GM12878 (cell line): ENCODE results near the gene LRRIQ4. TPM values are rescaled to one million over a fixed set of nuclear protein-coding genes. Genes with fewer than 3 reads are reported as not detected.

Source experiments
- ATF7 ChIP-seq: fragments of 450-650 bp; IDR thresholded peaks from 2 replicates; pipeline ENCODE4 v1.6.1; 2016; ENCODE audit warnings: low read depth, mild to moderate bottlenecking
- BCL11A ChIP-seq: IDR thresholded peaks from 2 replicates; pipeline ENCODE4 v1.6.1; 2011; ENCODE audit warnings: low read depth, low read length
- BMI1 ChIP-seq: fragments of 450-650 bp; IDR thresholded peaks from 2 replicates; pipeline ENCODE4 v1.6.1; 2016; ENCODE audit warnings: mild to moderate bottlenecking, moderate library complexity, borderline replicate concordance
- CBFB ChIP-seq: IDR thresholded peaks from 2 replicates; pipeline ENCODE4 v1.6.1; 2016; ENCODE audit warnings: antibody characterized with exemption, low read depth
- CHD4 ChIP-seq: fragments of 200-600 bp; sonication (generic); IDR thresholded peaks from 2 replicates; pipeline ENCODE4 v1.6.1; 2016; ENCODE audit warnings: mild to moderate bottlenecking
- ESRRA ChIP-seq: IDR thresholded peaks from 2 replicates; pipeline ENCODE4 v1.6.1; 2012; ENCODE audit warnings: mild to moderate bottlenecking, low read length, improper control_type of control experiment
- FOS ChIP-seq: IDR thresholded peaks from 3 replicates; pipeline ENCODE4 v1.6.1; 2011; ENCODE audit warnings: borderline replicate concordance; ENCODE audit not compliant: insufficient read length; ENCODE audit errors: extremely low read depth
- KDM1A ChIP-seq: fragments of 200-600 bp; sonication (generic); IDR thresholded peaks from 2 replicates; pipeline ENCODE4 v1.6.1; 2016; ENCODE audit warnings: borderline replicate concordance
- MTA3 ChIP-seq: IDR thresholded peaks from 2 replicates; pipeline ENCODE4 v1.6.1; 2012; ENCODE audit warnings: low read length, inconsistent platforms, borderline replicate concordance
- NR2C2 ChIP-seq: IDR thresholded peaks from 2 replicates; pipeline ENCODE4 v1.6.1; 2011; ENCODE audit warnings: borderline replicate concordance, low read depth; ENCODE audit not compliant: control insufficient read depth, insufficient read length
- PAX8 ChIP-seq: fragments of 450-650 bp; IDR thresholded peaks from 2 replicates; pipeline ENCODE4 v1.6.1; 2017; ENCODE audit warnings: mild to moderate bottlenecking, moderate library complexity
- POLR2AphosphoS2 ChIP-seq: IDR thresholded peaks from 2 replicates; pipeline ENCODE4 v1.6.1; 2011; ENCODE audit warnings: low read depth, mild to moderate bottlenecking, low read length, improper control_type of control experiment, moderate library complexity
- RCOR1 ChIP-seq: conservative IDR thresholded peaks from 2 replicates; pipeline ENCODE4 v1.6.1; 2012; ENCODE audit warnings: low read depth, low read length, improper control_type of control experiment
- SMAD1 ChIP-seq: fragments of 450-650 bp; IDR thresholded peaks from 2 replicates; pipeline ENCODE4 v1.6.1; 2018; ENCODE audit warnings: mild to moderate bottlenecking, low read depth; ENCODE audit not compliant: partially characterized antibody
- SREBF2 ChIP-seq: IDR thresholded peaks from 2 replicates; pipeline ENCODE4 v1.6.1; 2012; ENCODE audit warnings: mild to moderate bottlenecking, low read length
- SUPT20H ChIP-seq: IDR thresholded peaks from 2 replicates; pipeline ENCODE4 v1.6.1; 2011; ENCODE audit warnings: low read depth, mild to moderate bottlenecking, low read length, moderate library complexity, borderline replicate concordance; ENCODE audit not compliant: control insufficient read depth
- SUZ12 ChIP-seq: fragments of 200-600 bp; sonication (generic); IDR thresholded peaks from one replicate; pipeline ENCODE4 v1.6.1; 2018; ENCODE audit warnings: antibody characterized with exemption, mild to moderate bottlenecking; ENCODE audit not compliant: unreplicated experiment
- TCF7 ChIP-seq: IDR thresholded peaks from 2 replicates; pipeline ENCODE4 v1.6.1; 2014; ENCODE audit warnings: antibody characterized with exemption, borderline replicate concordance
- YY1 ChIP-seq: IDR thresholded peaks from 2 replicates; pipeline ENCODE4 v1.6.1; 2011; ENCODE audit warnings: low read depth, mild to moderate bottlenecking, low read length
- polyA plus RNA-seq, 11 experiments: library from polyadenylated mRNA; depleted of rRNA in 4 of 11; unstranded in 6 of 11; stranded (reverse) in 5 of 11; fragments of >200 nt; fragmentation: Nextera tagmentation in 4 of 11; fragmentation: Illumina TruSeq in 1 of 11; extraction: Ambion mirVana in 4 of 11; extraction: Trizol in 1 of 11; gene quantifications; 1 replicate in 1 of 11; 2 replicates in 10 of 11; pipeline versions ENCODE4 v1.2.1 to v1.2.3, GENCODE V29; 2011 to 2016; ENCODE audit warnings: inconsistent platforms in 2 of 11, missing spikeins in 2 of 11, low read depth in 1 of 11
- total RNA-seq, 4 experiments: library from RNA; depleted of rRNA in 3 of 4; stranded (reverse); fragments of >200 nt in 3 of 4; fragmentation: Illumina TruSeq in 1 of 4; extraction: Trizol in 1 of 4; gene quantifications; 2 replicates each; pipeline versions ENCODE4 v1.2.1 to v1.2.3, GENCODE V29; 2013 to 2021
- TF ChIP-seq, protein P1 (sequence below): fragments of 450-650 bp; IDR thresholded peaks from 2 replicates; pipeline ENCODE4 v1.6.1; 2017; ENCODE audit warnings: borderline replicate concordance
- TF ChIP-seq, protein P2 (sequence below): IDR thresholded peaks from 2 replicates; pipeline ENCODE4 v1.6.1; 2012; ENCODE audit warnings: low read depth, low read length, improper control_type of control experiment
- TF ChIP-seq, protein P3 (sequence below): fragments of 450-650 bp; IDR thresholded peaks from 2 replicates; pipeline ENCODE4 v1.6.1; 2016; ENCODE audit warnings: mild to moderate bottlenecking, moderate library complexity, borderline replicate concordance
- TF ChIP-seq, protein P4 (sequence below), 3 experiments: IDR thresholded peaks in 2 of 3; conservative IDR thresholded peaks in 1 of 3; 2 replicates each; pipeline ENCODE4 v1.5.1; 2011; ENCODE audit warnings: low read depth in 3 of 3, low read length in 3 of 3, mild to moderate bottlenecking in 3 of 3, control low read depth in 2 of 3, moderate library complexity in 2 of 3, inconsistent platforms in 1 of 3, mixed read lengths in 1 of 3; ENCODE audit not compliant: control insufficient read depth in 2 of 3, insufficient read depth in 1 of 3; ENCODE audit errors: extremely low read depth in 1 of 3

The LRRIQ4 gene
- total and polyA plus RNA-seq, 10 of the 15 experiments (the other 5 are each of a cell fraction or from before 2014, with no cell fraction given): 0.06 to 0.21 (median 0.14) TPM; not detected in 3

DNA sequence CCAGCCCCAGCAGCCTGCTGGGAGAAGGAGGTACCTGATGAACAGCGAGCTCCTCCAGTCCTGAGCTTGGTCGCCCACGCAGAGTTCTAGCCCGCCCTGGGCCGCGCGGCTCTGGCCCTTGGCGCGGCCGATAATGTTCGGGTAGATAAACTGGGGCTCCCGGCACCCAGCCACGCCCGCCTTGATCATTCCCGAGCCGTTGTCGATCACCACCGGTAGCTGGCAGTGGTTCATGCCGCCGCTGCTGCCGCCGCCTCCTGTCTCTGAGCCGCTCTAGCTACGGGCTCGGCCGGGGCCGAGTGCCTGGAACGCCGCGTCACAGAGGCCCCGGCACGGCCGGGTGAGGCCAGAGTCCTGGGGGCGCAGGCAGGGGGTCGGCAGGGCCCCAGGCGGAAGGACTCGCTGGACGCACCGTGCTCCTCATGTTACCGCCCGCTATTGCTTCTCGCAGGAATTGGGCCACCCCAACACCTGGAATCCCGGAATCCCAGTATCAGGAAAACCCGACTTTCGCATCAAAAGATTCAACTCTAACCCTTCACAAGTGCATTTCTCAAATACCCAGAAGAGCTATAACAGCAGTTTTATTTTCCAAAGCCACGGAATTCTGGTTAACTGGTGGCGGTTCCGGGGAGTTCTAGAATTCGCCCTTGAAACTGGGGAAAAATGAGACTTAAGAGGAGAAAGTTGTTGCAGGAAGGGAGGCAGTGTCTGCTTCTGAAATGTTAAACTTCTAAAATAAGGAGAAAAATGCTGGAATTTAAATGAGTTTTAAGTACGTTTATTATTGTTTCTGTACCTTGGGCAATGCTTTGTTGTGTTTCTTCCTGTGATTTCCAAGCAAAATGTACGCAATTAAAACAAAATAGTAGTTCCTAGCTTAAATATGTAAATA is 43.1 kb upstream of the LRRIQ4 start, which contains the start of gene ACTRT3 (continued):
- TF ChIP-seq, protein P1, sequence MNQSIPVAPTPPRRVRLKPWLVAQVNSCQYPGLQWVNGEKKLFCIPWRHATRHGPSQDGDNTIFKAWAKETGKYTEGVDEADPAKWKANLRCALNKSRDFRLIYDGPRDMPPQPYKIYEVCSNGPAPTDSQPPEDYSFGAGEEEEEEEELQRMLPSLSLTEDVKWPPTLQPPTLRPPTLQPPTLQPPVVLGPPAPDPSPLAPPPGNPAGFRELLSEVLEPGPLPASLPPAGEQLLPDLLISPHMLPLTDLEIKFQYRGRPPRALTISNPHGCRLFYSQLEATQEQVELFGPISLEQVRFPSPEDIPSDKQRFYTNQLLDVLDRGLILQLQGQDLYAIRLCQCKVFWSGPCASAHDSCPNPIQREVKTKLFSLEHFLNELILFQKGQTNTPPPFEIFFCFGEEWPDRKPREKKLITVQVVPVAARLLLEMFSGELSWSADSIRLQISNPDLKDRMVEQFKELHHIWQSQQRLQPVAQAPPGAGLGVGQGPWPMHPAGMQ: no peak
- TF ChIP-seq FOS: no peak
- TF ChIP-seq, protein P2, sequence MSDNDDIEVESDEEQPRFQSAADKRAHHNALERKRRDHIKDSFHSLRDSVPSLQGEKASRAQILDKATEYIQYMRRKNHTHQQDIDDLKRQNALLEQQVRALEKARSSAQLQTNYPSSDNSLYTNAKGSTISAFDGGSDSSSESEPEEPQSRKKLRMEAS: no peak
- TF ChIP-seq NR2C2: no peak
- TF ChIP-seq BMI1: no peak
- TF ChIP-seq PAX8: no peak
- no peak for TF ChIP-seq ESRRA
- TF ChIP-seq SMAD1: no peak
- TF ChIP-seq CBFB: no peak
- no peak for TF ChIP-seq KDM1A
- TF ChIP-seq SUZ12: no peak
- TF ChIP-seq BCL11A: no peak
- no peak for TF ChIP-seq TCF7
- TF ChIP-seq SUPT20H: no peak
- TF ChIP-seq, protein P3, sequence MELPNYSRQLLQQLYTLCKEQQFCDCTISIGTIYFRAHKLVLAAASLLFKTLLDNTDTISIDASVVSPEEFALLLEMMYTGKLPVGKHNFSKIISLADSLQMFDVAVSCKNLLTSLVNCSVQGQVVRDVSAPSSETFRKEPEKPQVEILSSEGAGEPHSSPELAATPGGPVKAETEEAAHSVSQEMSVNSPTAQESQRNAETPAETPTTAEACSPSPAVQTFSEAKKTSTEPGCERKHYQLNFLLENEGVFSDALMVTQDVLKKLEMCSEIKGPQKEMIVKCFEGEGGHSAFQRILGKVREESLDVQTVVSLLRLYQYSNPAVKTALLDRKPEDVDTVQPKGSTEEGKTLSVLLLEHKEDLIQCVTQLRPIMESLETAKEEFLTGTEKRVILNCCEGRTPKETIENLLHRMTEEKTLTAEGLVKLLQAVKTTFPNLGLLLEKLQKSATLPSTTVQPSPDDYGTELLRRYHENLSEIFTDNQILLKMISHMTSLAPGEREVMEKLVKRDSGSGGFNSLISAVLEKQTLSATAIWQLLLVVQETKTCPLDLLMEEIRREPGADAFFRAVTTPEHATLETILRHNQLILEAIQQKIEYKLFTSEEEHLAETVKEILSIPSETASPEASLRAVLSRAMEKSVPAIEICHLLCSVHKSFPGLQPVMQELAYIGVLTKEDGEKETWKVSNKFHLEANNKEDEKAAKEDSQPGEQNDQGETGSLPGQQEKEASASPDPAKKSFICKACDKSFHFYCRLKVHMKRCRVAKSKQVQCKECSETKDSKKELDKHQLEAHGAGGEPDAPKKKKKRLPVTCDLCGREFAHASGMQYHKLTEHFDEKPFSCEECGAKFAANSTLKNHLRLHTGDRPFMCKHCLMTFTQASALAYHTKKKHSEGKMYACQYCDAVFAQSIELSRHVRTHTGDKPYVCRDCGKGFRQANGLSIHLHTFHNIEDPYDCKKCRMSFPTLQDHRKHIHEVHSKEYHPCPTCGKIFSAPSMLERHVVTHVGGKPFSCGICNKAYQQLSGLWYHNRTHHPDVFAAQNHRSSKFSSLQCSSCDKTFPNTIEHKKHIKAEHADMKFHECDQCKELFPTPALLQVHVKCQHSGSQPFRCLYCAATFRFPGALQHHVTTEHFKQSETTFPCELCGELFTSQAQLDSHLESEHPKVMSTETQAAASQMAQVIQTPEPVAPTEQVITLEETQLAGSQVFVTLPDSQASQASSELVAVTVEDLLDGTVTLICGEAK: 0 out of 2 replicates have a peak, but pooled peaks have one; percentile 32
- TF ChIP-seq CHD4: no peak
- TF ChIP-seq, protein P4, sequence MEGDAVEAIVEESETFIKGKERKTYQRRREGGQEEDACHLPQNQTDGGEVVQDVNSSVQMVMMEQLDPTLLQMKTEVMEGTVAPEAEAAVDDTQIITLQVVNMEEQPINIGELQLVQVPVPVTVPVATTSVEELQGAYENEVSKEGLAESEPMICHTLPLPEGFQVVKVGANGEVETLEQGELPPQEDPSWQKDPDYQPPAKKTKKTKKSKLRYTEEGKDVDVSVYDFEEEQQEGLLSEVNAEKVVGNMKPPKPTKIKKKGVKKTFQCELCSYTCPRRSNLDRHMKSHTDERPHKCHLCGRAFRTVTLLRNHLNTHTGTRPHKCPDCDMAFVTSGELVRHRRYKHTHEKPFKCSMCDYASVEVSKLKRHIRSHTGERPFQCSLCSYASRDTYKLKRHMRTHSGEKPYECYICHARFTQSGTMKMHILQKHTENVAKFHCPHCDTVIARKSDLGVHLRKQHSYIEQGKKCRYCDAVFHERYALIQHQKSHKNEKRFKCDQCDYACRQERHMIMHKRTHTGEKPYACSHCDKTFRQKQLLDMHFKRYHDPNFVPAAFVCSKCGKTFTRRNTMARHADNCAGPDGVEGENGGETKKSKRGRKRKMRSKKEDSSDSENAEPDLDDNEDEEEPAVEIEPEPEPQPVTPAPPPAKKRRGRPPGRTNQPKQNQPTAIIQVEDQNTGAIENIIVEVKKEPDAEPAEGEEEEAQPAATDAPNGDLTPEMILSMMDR (IDR thresholded peaks at IDR 0.05 in 2 of 3, conservative IDR thresholded peaks at IDR 0.05 in 1 of 3; ENCODE audit: control insufficient read depth in 2 of 3, extremely low read depth in 1 of 3, insufficient read depth in 1 of 3, low read depth in 3 of 3, low read length in 3 of 3): no peak
- no peak for TF ChIP-seq RCOR1
- no peak for TF ChIP-seq MTA3
- peak; percentile 30; the same call in 1 of the 2 replicates for TF ChIP-seq YY1
- TF ChIP-seq ATF7: no peak
- no peak for TF ChIP-seq SREBF2
- no peak for TF ChIP-seq POLR2AphosphoS2
